H9 (cell line): ENCODE results near the gene TEX261. TPM values are rescaled to one million over a fixed set of nuclear protein-coding genes. Genes with fewer than 3 reads are reported as not detected.
A peak's percentile ranks its signal among the peaks of the same experiment; 100 is the strongest.

ENCODE experiments used
- DNase-seq: peaks from one replicate; pipeline ENCODE4 v3.0.0-alpha.2; 2017
- H2AFZ ChIP-seq: one replicate; pipeline ENCODE4 v1.6.1; 2013; ENCODE audit warnings: mild to moderate bottlenecking, low read length, control low read depth, moderate library complexity
- H2AK5ac ChIP-seq: 2 replicates; pipeline ENCODE4 v1.6.1; 2013; ENCODE audit warnings: low read length, control low read depth, mixed read lengths; ENCODE audit not compliant: insufficient read length
- H2BK120ac ChIP-seq: one replicate; pipeline ENCODE4 v1.6.1; 2013; ENCODE audit warnings: low read depth, mild to moderate bottlenecking, low read length, control low read depth, inconsistent platforms; ENCODE audit not compliant: poor library complexity, severe bottlenecking
- H2BK12ac ChIP-seq: 2 replicates; pipeline ENCODE4 v1.6.1; 2013; ENCODE audit warnings: low read length, control low read depth, mixed read lengths, low read depth; ENCODE audit not compliant: insufficient read length
- H2BK15ac ChIP-seq: 2 replicates; pipeline ENCODE4 v1.6.1; 2013; ENCODE audit warnings: low read depth, low read length, control low read depth
- H2BK20ac ChIP-seq: one replicate; pipeline ENCODE4 v1.6.1; 2013; ENCODE audit warnings: low read depth, mild to moderate bottlenecking, low read length, control low read depth, inconsistent platforms; ENCODE audit not compliant: poor library complexity, severe bottlenecking
- H2BK5ac ChIP-seq: 2 replicates; pipeline ENCODE4 v1.6.1; 2013; ENCODE audit warnings: low read length, control low read depth, mixed read lengths; ENCODE audit not compliant: insufficient read length
- H3K14ac ChIP-seq: 2 replicates; pipeline ENCODE4 v1.6.1; 2013; ENCODE audit warnings: low read length, control low read depth; ENCODE audit not compliant: insufficient read depth
- H3K18ac ChIP-seq: 2 replicates; pipeline ENCODE4 v1.6.1; 2013; ENCODE audit warnings: low read depth, mild to moderate bottlenecking, mixed read lengths, low read length, control low read depth; ENCODE audit not compliant: insufficient read length
- H3K23ac ChIP-seq: 2 replicates; pipeline ENCODE4 v1.6.1; 2013; ENCODE audit warnings: low read length, control low read depth, mixed read lengths, low read depth; ENCODE audit not compliant: insufficient read length
- H3K23me2 ChIP-seq: 2 replicates; pipeline ENCODE4 v1.6.1; 2013; ENCODE audit warnings: low read depth, mild to moderate bottlenecking, mixed read lengths, low read length, control low read depth; ENCODE audit not compliant: insufficient read length, poor library complexity, severe bottlenecking
- H3K27ac ChIP-seq: 2 replicates; pipeline ENCODE4 v1.5.1; 2013; ENCODE audit warnings: low read length, control low read depth, mixed read lengths, low read depth; ENCODE audit not compliant: insufficient read length
- H3K27me3 ChIP-seq: 2 replicates; pipeline ENCODE4 v1.6.1; 2013; ENCODE audit warnings: low read length, control low read depth, inconsistent platforms; ENCODE audit not compliant: insufficient read depth
- H3K4ac ChIP-seq: 2 replicates; pipeline ENCODE4 v1.6.1; 2013; ENCODE audit warnings: low read depth, mild to moderate bottlenecking, control low read depth, inconsistent platforms, low read length, moderate library complexity
- H3K4me1 ChIP-seq: 2 replicates; pipeline ENCODE4 v1.6.1; 2013; ENCODE audit warnings: low read length, control low read depth, inconsistent platforms; ENCODE audit not compliant: insufficient read depth
- H3K4me2 ChIP-seq: 2 replicates; pipeline ENCODE4 v1.6.1; 2013; ENCODE audit warnings: low read length, control low read depth, mixed read lengths; ENCODE audit not compliant: insufficient read length, insufficient read depth
- H3K56ac ChIP-seq: 2 replicates; pipeline ENCODE4 v1.6.1; 2013; ENCODE audit warnings: low read depth, mild to moderate bottlenecking, mixed read lengths, low read length, control low read depth; ENCODE audit not compliant: insufficient read length
- H3K79me1 ChIP-seq: 2 replicates; pipeline ENCODE4 v1.6.1; 2013; ENCODE audit warnings: low read depth, mild to moderate bottlenecking, moderate library complexity, low read length, control low read depth, inconsistent platforms; ENCODE audit not compliant: insufficient read depth, poor library complexity, severe bottlenecking
- H3K79me2 ChIP-seq: 2 replicates; pipeline ENCODE4 v1.6.1; 2013; ENCODE audit warnings: low read length, control low read depth, inconsistent platforms; ENCODE audit not compliant: insufficient read depth
- H3K9ac ChIP-seq: 2 replicates; pipeline ENCODE4 v1.6.1; 2013; ENCODE audit warnings: low read length, control low read depth, mixed read lengths; ENCODE audit not compliant: insufficient read length; ENCODE audit errors: extremely low read depth
- H3K9me3 ChIP-seq: one replicate; pipeline ENCODE4 v1.6.1; 2013; ENCODE audit warnings: low read depth, low read length, inconsistent platforms; ENCODE audit not compliant: control insufficient read depth
- H3T11ph ChIP-seq: one replicate; pipeline ENCODE4 v1.6.1; 2013; ENCODE audit warnings: mild to moderate bottlenecking, low read length, control low read depth, inconsistent platforms
- H4K20me1 ChIP-seq: one replicate; pipeline ENCODE4 v1.6.1; 2013; ENCODE audit not compliant: control insufficient read depth, insufficient read length, insufficient read depth
- H4K5ac ChIP-seq: 2 replicates; pipeline ENCODE4 v1.6.1; 2013; ENCODE audit warnings: low read depth, mild to moderate bottlenecking, mixed read lengths, low read length, control low read depth; ENCODE audit not compliant: insufficient read length
- H4K8ac ChIP-seq: replicated peaks from 2 replicates; pipeline ENCODE4 v1.6.1; 2013; ENCODE audit warnings: low read length, control low read depth, mixed read lengths, low read depth; ENCODE audit not compliant: insufficient read length
- H4K91ac ChIP-seq: 2 replicates; pipeline ENCODE4 v1.6.1; 2013; ENCODE audit warnings: low read depth, mild to moderate bottlenecking, moderate library complexity, mixed read lengths, low read length, control low read depth; ENCODE audit not compliant: insufficient read length
- H3K27ac Mint-ChIP-seq, 3 experiments: 2 replicates in 2 of 3; 3 replicates in 1 of 3; pipeline ENCODE4 v1.8.0; 2020 to 2021; ENCODE audit warnings: mixed read lengths in 3 of 3, mild to moderate bottlenecking in 1 of 3, moderate library complexity in 1 of 3
- H3K27me3 Mint-ChIP-seq: 2 replicates; pipeline ENCODE4 v1.8.0; 2021; ENCODE audit warnings: low read depth, mild to moderate bottlenecking, moderate library complexity, mixed read lengths
- H3K36me3 Mint-ChIP-seq, 3 experiments: 2 replicates in 2 of 3; 3 replicates in 1 of 3; pipeline ENCODE4 v1.8.0; 2020 to 2021; ENCODE audit warnings: low read depth in 3 of 3, mixed read lengths in 3 of 3; ENCODE audit not compliant: insufficient read depth in 1 of 3
- H3K4me1 Mint-ChIP-seq, 2 experiments: 2 replicates each; pipeline ENCODE4 v1.8.0; 2020; ENCODE audit warnings: mixed read lengths in 2 of 2
- H3K4me3 Mint-ChIP-seq, 2 experiments: 2 replicates in 1 of 2; 3 replicates in 1 of 2; pipeline ENCODE4 v1.8.0; 2020 to 2021; ENCODE audit warnings: mild to moderate bottlenecking in 2 of 2, mixed read lengths in 2 of 2, moderate library complexity in 1 of 2
- H3K9me3 Mint-ChIP-seq, 2 experiments: 2 replicates in 1 of 2; 3 replicates in 1 of 2; pipeline ENCODE4 v1.8.0; 2020; ENCODE audit warnings: mild to moderate bottlenecking in 2 of 2, mixed read lengths in 2 of 2, moderate library complexity in 1 of 2
- WGBS: extraction: QIAGEN DNeasy Blood & Tissue Kit; methylation state at CpG from one replicate; pipeline ENCODE4 v1.1.7; 2013; ENCODE audit warnings: missing lambda C conversion rate, low lambda C conversion rate, mixed read lengths; ENCODE audit not compliant: insufficient read length; ENCODE audit errors: extremely low coverage; 5-methylcytosine and 5-hydroxymethylcytosine counted together
- total RNA-seq: library from RNA; stranded (reverse); gene quantifications from 2 replicates; pipeline ENCODE4 v1.2.1, GENCODE V29; 2021
- TF ChIP-seq, protein P1 (sequence below): fragments of 200-600 bp; sonication (generic); conservative IDR thresholded peaks from 3 replicates; pipeline ENCODE4 v1.8.0; 2021; ENCODE audit warnings: antibody characterized with exemption, mild to moderate bottlenecking

TEX261 gene
- total RNA-seq, 1 experiment from 2014 or later = 19.2 TPM

DNA sequence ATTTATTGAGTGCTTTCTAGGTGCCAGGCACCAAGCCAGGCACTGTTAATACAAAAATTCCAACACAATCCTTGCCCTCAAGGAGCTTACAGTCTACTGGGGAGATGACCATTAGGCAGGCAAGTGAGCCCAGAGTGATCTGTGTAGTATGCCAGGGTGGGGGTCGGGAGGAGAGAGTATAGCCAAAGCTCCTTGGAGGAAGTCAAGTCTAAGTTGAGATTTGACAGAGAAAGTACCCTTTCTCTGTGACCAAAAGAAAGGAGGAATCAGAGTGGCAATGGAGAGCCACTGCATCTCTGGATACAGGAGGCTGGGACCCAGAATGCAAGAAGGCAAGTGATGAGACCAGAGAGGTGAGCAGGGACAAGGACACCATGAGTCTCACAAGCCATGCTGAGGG is 8.7 kb downstream of the TEX261 start:
- no peak overlapping the region for H4K8ac ChIP-seq
- DNase-seq = peak; percentile 10
- Mint-ChIP-seq H3K9me3 (no peaks in the 10 kb centered on the region), H3K27me3 (peaks cover 13% of the 10 kb centered on the region), H3K4me1 (peaks cover 5% of the 10 kb centered on the region in 2 experiments), H3K27ac (peak overlapping the region in 1 of 3 experiments; percentile 34; a peak in 1 of 7 replicates), H3K4me3 (no peak overlapping the region), H3K36me3 (peaks cover 1 to 31% (median 25%) of the 10 kb centered on the region in 3 experiments; a peak in 4 of 7 replicates)
- no peak overlapping the region for H2BK15ac ChIP-seq
- no peak overlapping the region for H4K91ac ChIP-seq
- no peak overlapping the region for H3T11ph ChIP-seq
- H3K23me2 ChIP-seq = no peaks in the 10 kb centered on the region
- no peak overlapping the region for H2BK20ac ChIP-seq
- no peak overlapping the region for H3K23ac ChIP-seq
- no peak overlapping the region for H3K56ac ChIP-seq
- no peak overlapping the region for H3K4me2 ChIP-seq
- no peak overlapping the region for H3K4ac ChIP-seq
- no peak overlapping the region for H2AK5ac ChIP-seq
- no peak overlapping the region for H2BK120ac ChIP-seq
- no peak overlapping the region for H3K27ac ChIP-seq
- no peaks in the 10 kb centered on the region for H4K20me1 ChIP-seq
- no peak overlapping the region for H3K9ac ChIP-seq
- H3K9me3 ChIP-seq = no peaks in the 10 kb centered on the region
- no peak overlapping the region for H2AFZ ChIP-seq
- no CpG with 5 or more reads among the region's 1 CpG for WGBS
- no peak overlapping the region for H3K18ac ChIP-seq
- H3K79me1 ChIP-seq = no peaks in the 10 kb centered on the region
- TF ChIP-seq, protein P1, sequence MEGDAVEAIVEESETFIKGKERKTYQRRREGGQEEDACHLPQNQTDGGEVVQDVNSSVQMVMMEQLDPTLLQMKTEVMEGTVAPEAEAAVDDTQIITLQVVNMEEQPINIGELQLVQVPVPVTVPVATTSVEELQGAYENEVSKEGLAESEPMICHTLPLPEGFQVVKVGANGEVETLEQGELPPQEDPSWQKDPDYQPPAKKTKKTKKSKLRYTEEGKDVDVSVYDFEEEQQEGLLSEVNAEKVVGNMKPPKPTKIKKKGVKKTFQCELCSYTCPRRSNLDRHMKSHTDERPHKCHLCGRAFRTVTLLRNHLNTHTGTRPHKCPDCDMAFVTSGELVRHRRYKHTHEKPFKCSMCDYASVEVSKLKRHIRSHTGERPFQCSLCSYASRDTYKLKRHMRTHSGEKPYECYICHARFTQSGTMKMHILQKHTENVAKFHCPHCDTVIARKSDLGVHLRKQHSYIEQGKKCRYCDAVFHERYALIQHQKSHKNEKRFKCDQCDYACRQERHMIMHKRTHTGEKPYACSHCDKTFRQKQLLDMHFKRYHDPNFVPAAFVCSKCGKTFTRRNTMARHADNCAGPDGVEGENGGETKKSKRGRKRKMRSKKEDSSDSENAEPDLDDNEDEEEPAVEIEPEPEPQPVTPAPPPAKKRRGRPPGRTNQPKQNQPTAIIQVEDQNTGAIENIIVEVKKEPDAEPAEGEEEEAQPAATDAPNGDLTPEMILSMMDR = no peak
- H3K79me2 ChIP-seq = no peaks in the 10 kb centered on the region
- no peak overlapping the region for H2BK5ac ChIP-seq
- no peak overlapping the region for H2BK12ac ChIP-seq
- H3K27me3 ChIP-seq = no peaks in the 10 kb centered on the region
- H3K4me1 ChIP-seq = no peaks in the 10 kb centered on the region
- H3K14ac ChIP-seq = no peak overlapping the region
- H4K5ac ChIP-seq = no peak overlapping the region
